Renal cortex interstitium (tissue), 11 donors: ENCODE results near the gene BRIP1. TPM values are rescaled to one million over a fixed set of nuclear protein-coding genes. Genes with fewer than 3 reads are reported as not detected.
"Not testable (repeated sequence)": the region's sequence is repeated elsewhere in the genome, so short reads cannot be mapped to it uniquely, and the experiment has no call there.

Experiments used
- DNase-seq, 11 donors: peaks; one replicate each; pipeline ENCODE4 v3.0.0-alpha.2; 2013; ENCODE audit warnings: low read depth in 9 of 11, low spot score in 4 of 11; ENCODE audit errors: extremely low read depth in 1 of 11
- polyA plus RNA-seq, 3 donors: library from polyadenylated mRNA; unstranded; fragments of 120-200 nt; gene quantifications; one replicate each; pipeline ENCODE4 v1.2.1, GENCODE V29; 2013; ENCODE audit not compliant: insufficient read length in 3 of 3

The BRIP1 gene
- polyA plus RNA-seq, 3 donors, result 11.2 to 14.1 (median 12.4) TPM

GRCh38 chr17:61783556-61784304 lies 79.6 kb downstream of the BRIP1 start:
- DNase-seq, result no peak

- no peak for DNase-seq
These were observed 80.2 kb downstream of the BRIP1 start for GRCh38 chr17:61783120-61783519.

GRCh38 chr17:61782683-61783082 lies 80.6 kb downstream of the BRIP1 start:
- DNase-seq, result no peak

GRCh38 chr17:61775364-61775763 lies 88.0 kb downstream of the BRIP1 start:
- no peak for DNase-seq

GRCh38 chr17:61774724-61775123 lies 88.6 kb downstream of the BRIP1 start:
- no peak for DNase-seq

GRCh38 chr17:61774087-61774486 lies 89.2 kb downstream of the BRIP1 start:
- not testable (repeated sequence) for DNase-seq

GRCh38 chr17:61770752-61771533 lies 92.4 kb downstream of the BRIP1 start:
- no peak for DNase-seq

- DNase-seq, result no peak
These were observed 93.3 kb downstream of the BRIP1 start for GRCh38 chr17:61770043-61770442.

- DNase-seq, result no peak
These were observed 94.9 kb downstream of the BRIP1 start for GRCh38 chr17:61768405-61768804.

- DNase-seq, result no peak
These were observed 96.8 kb downstream of the BRIP1 start for GRCh38 chr17:61766520-61766919.

GRCh38 chr17:61764846-61765245 lies 98.5 kb downstream of the BRIP1 start:
- no peak for DNase-seq

- DNase-seq, result no peak
These were observed 101.5 kb downstream of the BRIP1 start for GRCh38 chr17:61761827-61762226.

GRCh38 chr17:61759362-61759761 lies 104.0 kb downstream of the BRIP1 start:
- DNase-seq, result no peak

- DNase-seq, result no peak
These were observed 104.9 kb downstream of the BRIP1 start for GRCh38 chr17:61758430-61758829.

- no peak for DNase-seq
These were observed 106.2 kb downstream of the BRIP1 start for GRCh38 chr17:61757168-61757567.

- DNase-seq, result no peak
These were observed 106.8 kb downstream of the BRIP1 start for GRCh38 chr17:61756561-61756960.

GRCh38 chr17:61755668-61756067 lies 107.7 kb downstream of the BRIP1 start:
- no peak for DNase-seq

GRCh38 chr17:61755078-61755477 lies 108.2 kb downstream of the BRIP1 start:
- no peak for DNase-seq

- no peak for DNase-seq
These were observed 109.2 kb downstream of the BRIP1 start for GRCh38 chr17:61754124-61754523.

- DNase-seq, result no peak
These were observed 109.6 kb downstream of the BRIP1 start for GRCh38 chr17:61753696-61754095.

GRCh38 chr17:61750656-61751055 lies 112.7 kb downstream of the BRIP1 start:
- DNase-seq, result no peak
